HG03378 (cell line): ENCODE measurements around the gene SMOC2.
"Not testable (repeated sequence)": the region's sequence is repeated elsewhere in the genome, so short reads cannot be mapped to it uniquely, and the experiment has no call there.

Experiments used
- ATAC-seq: cut with Tn5 transposase; IDR thresholded peaks from one replicate; pipeline ENCODE4 v1.9.1; 2021; ENCODE audit warnings: mild to moderate bottlenecking, moderate library complexity; ENCODE audit not compliant: unreplicated experiment

Gene SMOC2

GRCh38 chr6:168536665-168537539, 95.9 kb downstream of the SMOC2 start:
- no peak for ATAC-seq

GRCh38 chr6:168537540-168537884, 96.5 kb downstream of the SMOC2 start:
- no peak for ATAC-seq

- ATAC-seq, result not testable (repeated sequence)
Measured at GRCh38 chr6:168538188-168538891, 97.4 kb downstream of the SMOC2 start.

GRCh38 chr6:168538892-168539811, 98.2 kb downstream of the SMOC2 start:
- no peak for ATAC-seq

- ATAC-seq, result no peak
Measured at GRCh38 chr6:168540713-168541291, 99.8 kb downstream of the SMOC2 start.

GRCh38 chr6:168541307-168541706, 100.3 kb downstream of the SMOC2 start:
- no peak for ATAC-seq

- no peak for ATAC-seq
Measured at GRCh38 chr6:168542301-168542700, 101.3 kb downstream of the SMOC2 start.

GRCh38 chr6:168545428-168545827, 104.4 kb downstream of the SMOC2 start:
- ATAC-seq, result no peak

- no peak for ATAC-seq
Measured at GRCh38 chr6:168546151-168546550, 105.2 kb downstream of the SMOC2 start.

GRCh38 chr6:168546730-168547129, 105.7 kb downstream of the SMOC2 start:
- ATAC-seq, result no peak

GRCh38 chr6:168550326-168550725, 109.3 kb downstream of the SMOC2 start:
- ATAC-seq, result no peak

GRCh38 chr6:168554472-168554871, 113.5 kb downstream of the SMOC2 start:
- ATAC-seq, result no peak

- no peak for ATAC-seq
Measured at GRCh38 chr6:168554898-168555617, 114.1 kb downstream of the SMOC2 start.

GRCh38 chr6:168555618-168556273, 114.8 kb downstream of the SMOC2 start:
- no peak for ATAC-seq

GRCh38 chr6:168557512-168557911, 116.5 kb downstream of the SMOC2 start:
- no peak for ATAC-seq

- ATAC-seq, result no peak
Measured at GRCh38 chr6:168558686-168559085, 117.7 kb downstream of the SMOC2 start.

- ATAC-seq, result no peak
Measured at GRCh38 chr6:168559574-168560098, 118.7 kb downstream of the SMOC2 start.

- no peak for ATAC-seq
Measured at GRCh38 chr6:168560126-168560525, 119.1 kb downstream of the SMOC2 start.

- no peak for ATAC-seq
Measured at GRCh38 chr6:168562576-168563151, 121.7 kb downstream of the SMOC2 start.
